ENCODE data around the gene MRNIP. TPM values are rescaled to one million over a fixed set of nuclear protein-coding genes. Genes with fewer than 3 reads are reported as not detected.
A peak's percentile ranks its signal among the peaks of the same experiment; 100 is the strongest.

MRNIP gene
- total RNA-seq, 3 donors from 2014 or later (not counting 1 experiment from before 2014, with no cell fraction given) = 19.7 to 40.2 (median 25.4) TPM

DNA sequence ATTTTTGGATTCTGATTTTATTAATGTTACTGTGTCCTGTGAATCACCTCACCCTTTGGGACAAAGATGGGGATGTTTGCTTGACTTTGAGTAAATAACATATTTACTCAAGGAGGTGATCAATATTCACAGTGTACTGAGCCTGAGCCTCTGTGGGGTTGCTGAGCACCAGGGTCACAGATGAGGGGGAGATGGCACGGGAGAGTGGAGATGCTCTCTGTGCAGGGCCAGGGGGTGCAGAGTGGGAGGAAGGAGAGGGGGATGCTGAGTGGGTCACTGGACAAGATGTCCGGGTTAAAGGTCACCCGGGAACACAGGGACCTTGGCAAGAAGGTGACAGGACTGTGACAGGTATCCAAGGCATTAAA, 33.9 kb downstream of the MRNIP start:
- Mint-ChIP-seq H3K9me3 (no peaks in the 10 kb centered on the region), H3K4me3 (peak overlapping the region; percentile 53), H3K27me3 (ENCODE audit: low read depth in 2 of 2) (no peaks in the 10 kb centered on the region), H3K36me3 (peaks cover 19% of the 10 kb centered on the region), H3K27ac (peak overlapping the region; percentile 52 to 98), H3K4me1 (peaks cover 59 to 60% of the 10 kb centered on the region in 2 donors)
- Histone ChIP-seq H3K36me3 (ENCODE audit: control insufficient read depth, insufficient read depth, low read length) (peaks cover 56% of the 10 kb centered on the region), H3K4me1 (ENCODE audit: control insufficient read depth, insufficient read depth, low read length) (peaks cover 40% of the 10 kb centered on the region), H3K9me3 (ENCODE audit: control insufficient read depth, insufficient read depth, low read length) (no peaks in the 10 kb centered on the region), H3K4me3 (ENCODE audit: low read length) (no peak overlapping the region), H3K27me3 (ENCODE audit: control insufficient read depth, insufficient read depth, low read length) (no peaks in the 10 kb centered on the region), H3K27ac (ENCODE audit: low read length) (no peak overlapping the region)
- intact Hi-C loops (cut with micrococcal nuclease) = no loop called here
- ATAC-seq = no peak
- TF ChIP-seq, protein P1, sequence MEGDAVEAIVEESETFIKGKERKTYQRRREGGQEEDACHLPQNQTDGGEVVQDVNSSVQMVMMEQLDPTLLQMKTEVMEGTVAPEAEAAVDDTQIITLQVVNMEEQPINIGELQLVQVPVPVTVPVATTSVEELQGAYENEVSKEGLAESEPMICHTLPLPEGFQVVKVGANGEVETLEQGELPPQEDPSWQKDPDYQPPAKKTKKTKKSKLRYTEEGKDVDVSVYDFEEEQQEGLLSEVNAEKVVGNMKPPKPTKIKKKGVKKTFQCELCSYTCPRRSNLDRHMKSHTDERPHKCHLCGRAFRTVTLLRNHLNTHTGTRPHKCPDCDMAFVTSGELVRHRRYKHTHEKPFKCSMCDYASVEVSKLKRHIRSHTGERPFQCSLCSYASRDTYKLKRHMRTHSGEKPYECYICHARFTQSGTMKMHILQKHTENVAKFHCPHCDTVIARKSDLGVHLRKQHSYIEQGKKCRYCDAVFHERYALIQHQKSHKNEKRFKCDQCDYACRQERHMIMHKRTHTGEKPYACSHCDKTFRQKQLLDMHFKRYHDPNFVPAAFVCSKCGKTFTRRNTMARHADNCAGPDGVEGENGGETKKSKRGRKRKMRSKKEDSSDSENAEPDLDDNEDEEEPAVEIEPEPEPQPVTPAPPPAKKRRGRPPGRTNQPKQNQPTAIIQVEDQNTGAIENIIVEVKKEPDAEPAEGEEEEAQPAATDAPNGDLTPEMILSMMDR (IDR thresholded peaks at IDR 0.05) = no peak
- 97% methylated on average over 3 of the region's 3 CpGs for WGBS (ENCODE audit: insufficient coverage)
- no peak for DNase-seq

DNA sequence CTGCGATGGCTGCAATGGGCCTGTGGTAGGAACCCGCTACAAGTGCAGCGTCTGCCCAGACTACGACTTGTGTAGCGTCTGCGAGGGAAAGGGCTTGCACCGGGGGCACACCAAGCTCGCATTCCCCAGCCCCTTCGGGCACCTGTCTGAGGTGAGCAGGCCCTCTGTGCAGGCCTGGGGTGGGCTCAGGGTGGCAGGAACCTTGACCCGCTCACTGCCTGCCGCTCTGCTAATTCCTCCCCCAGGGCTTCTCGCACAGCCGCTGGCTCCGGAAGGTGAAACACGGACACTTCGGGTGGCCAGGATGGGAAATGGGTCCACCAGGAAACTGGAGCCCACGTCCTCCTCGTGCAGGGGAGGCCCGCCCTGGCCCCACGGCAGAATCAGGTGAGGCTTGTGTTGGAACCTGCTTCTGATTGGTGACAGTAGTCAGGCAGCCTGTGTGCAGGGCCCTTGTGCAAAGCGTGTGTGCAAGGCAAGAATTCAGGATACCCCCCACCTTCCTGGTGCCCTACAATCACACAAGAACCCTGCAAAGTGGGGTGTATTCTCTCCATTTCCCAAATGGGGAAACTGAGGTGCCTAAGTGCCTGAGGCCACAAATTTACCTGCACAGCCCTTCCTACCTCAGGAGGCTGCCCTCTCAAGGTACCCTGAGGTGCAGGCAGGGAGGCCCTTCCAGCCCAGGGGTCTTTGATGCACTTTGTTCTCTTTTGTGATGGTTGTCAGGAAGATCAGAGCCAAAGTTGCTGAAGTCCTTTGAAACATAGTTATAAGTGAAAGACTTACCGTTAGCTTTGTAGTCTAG, 34.5 kb downstream of the MRNIP start:
- Mint-ChIP-seq H3K27ac (peak overlapping the region; percentile 52 to 98), H3K36me3 (peaks cover 14% of the 10 kb centered on the region), H3K27me3 (ENCODE audit: low read depth in 2 of 2) (no peaks in the 10 kb centered on the region), H3K9me3 (no peaks in the 10 kb centered on the region), H3K4me1 (peaks cover 59 to 64% of the 10 kb centered on the region in 2 donors), H3K4me3 (peak overlapping the region; percentile 53)
- no peak overlapping the region for H3K27ac ChIP-seq (ENCODE audit: low read length)
- ATAC-seq (no peak), DNase-seq (peak in 1 of 2 donors; percentile 10)
- peaks cover 46% of the 10 kb centered on the region for H3K4me1 ChIP-seq (ENCODE audit: control insufficient read depth, insufficient read depth, low read length)
- peaks cover 51% of the 10 kb centered on the region for H3K36me3 ChIP-seq (ENCODE audit: control insufficient read depth, insufficient read depth, low read length)
- no peaks in the 10 kb centered on the region for H3K27me3 ChIP-seq (ENCODE audit: control insufficient read depth, insufficient read depth, low read length)
- TF ChIP-seq, protein P1 (IDR thresholded peaks at IDR 0.05) = no peak
- H3K4me3 ChIP-seq (ENCODE audit: low read length) = no peak overlapping the region
- intact Hi-C loops (cut with micrococcal nuclease) = no loop called here
- WGBS (ENCODE audit: insufficient coverage) = 95% methylated on average over 22 of the region's 22 CpGs
- H3K9me3 ChIP-seq (ENCODE audit: control insufficient read depth, insufficient read depth, low read length) = no peaks in the 10 kb centered on the region

DNA sequence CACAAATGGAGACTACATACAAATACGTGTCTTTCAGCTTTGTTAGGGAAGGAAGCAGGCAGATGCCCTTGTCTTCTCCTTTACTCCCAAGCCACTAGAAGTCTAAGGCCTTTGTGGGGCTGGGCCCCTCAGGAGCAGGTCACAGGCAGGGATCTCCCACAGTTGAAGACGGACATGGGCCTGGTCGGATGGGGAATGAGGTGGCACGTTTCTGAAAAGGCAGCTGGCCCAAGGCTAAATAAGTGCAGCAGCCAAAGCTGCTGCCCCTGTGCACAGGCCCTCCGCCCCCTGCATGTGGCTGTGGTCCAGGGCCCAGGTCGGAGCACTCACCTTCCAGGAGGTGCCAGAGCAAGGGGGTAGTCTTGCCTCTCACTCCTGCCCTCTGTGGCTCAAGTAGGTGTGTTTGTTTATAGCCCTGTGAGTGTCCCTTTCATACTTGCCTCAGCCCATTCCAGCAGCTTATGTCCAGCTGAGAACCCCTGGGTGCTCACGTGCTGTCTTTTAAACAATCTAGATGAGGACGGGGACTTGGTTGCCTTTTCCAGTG, 36.1 kb downstream of the MRNIP start:
- no peaks in the 10 kb centered on the region for H3K27me3 Mint-ChIP-seq (ENCODE audit: low read depth in 2 of 2)
- Histone ChIP-seq H3K4me3 (ENCODE audit: low read length) (no peak overlapping the region), H3K4me1 (ENCODE audit: control insufficient read depth, insufficient read depth, low read length) (peaks cover 57% of the 10 kb centered on the region), H3K27me3 (ENCODE audit: control insufficient read depth, insufficient read depth, low read length) (no peaks in the 10 kb centered on the region), H3K36me3 (ENCODE audit: control insufficient read depth, insufficient read depth, low read length) (peaks cover 38% of the 10 kb centered on the region), H3K9me3 (ENCODE audit: control insufficient read depth, insufficient read depth, low read length) (no peaks in the 10 kb centered on the region), H3K27ac (ENCODE audit: low read length) (no peak overlapping the region)
- peaks cover 7% of the 10 kb centered on the region for H3K36me3 Mint-ChIP-seq
- no peaks in the 10 kb centered on the region for H3K9me3 Mint-ChIP-seq
- TF ChIP-seq, protein P1 (IDR thresholded peaks at IDR 0.05) = no peak
- peak overlapping the region; percentile 97 to 98 for H3K27ac Mint-ChIP-seq
- peak in 1 of 2 donors; percentile 27 for DNase-seq
- peak overlapping the region; percentile 96 for H3K4me3 Mint-ChIP-seq
- intact Hi-C loops (cut with micrococcal nuclease) = no loop called here
- ATAC-seq = no peak
- H3K4me1 Mint-ChIP-seq = peaks cover 46 to 69% of the 10 kb centered on the region in 2 donors
- 88% methylated on average over 8 of the region's 8 CpGs for WGBS (ENCODE audit: insufficient coverage)
